HPDE6-E6E7 (cell line): ENCODE measurements around the gene MTURN.

Experiments
- DNase-seq: peaks from one replicate; pipeline ENCODE4 v3.0.0; 2011; ENCODE audit warnings: missing footprints; ENCODE audit errors: extremely low spot score

MTURN gene

GRCh38 chr7:30136117-30136731, 1.4 kb downstream of the MTURN start:
- DNase-seq: peak; percentile 46

DNA sequence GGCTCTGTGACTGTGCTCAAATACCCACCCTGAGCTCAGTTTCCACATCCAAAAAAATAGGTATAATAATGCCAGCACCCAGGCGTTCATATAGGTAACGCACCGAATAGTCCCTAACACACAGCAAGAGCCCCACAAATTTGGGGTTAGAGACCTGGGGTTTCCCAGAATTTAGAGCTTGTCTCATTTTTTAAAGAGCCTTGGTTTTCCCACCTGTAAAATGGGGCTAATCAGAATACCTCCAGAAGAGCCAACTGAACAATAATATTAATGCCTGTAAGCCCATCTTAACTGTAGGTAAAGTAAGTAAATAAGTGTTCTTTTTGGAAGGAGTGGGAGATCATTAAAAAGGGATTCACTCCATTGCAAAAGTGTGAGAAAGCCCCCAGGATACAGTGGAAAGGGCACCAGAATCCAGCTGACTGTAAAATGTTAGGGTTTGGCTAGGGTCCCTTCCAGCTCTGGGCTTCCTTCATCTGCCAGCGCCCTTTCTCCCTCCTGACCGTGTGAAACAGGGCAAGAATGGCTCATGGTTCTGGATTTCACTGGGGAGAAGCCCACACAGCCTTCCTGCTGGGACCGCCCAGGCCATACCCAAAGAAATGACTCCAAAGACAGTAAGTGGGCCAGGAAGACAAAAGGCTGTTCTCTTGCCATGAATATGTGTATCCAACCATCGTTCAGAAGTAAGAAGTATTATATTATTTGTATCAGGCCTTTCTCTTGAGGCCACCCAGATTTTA, 2.1 kb downstream of the MTURN start:
- no peak for DNase-seq

- DNase-seq: no peak
These were observed 5.1 kb downstream of the MTURN start for GRCh38 chr7:30139836-30140384.

DNA sequence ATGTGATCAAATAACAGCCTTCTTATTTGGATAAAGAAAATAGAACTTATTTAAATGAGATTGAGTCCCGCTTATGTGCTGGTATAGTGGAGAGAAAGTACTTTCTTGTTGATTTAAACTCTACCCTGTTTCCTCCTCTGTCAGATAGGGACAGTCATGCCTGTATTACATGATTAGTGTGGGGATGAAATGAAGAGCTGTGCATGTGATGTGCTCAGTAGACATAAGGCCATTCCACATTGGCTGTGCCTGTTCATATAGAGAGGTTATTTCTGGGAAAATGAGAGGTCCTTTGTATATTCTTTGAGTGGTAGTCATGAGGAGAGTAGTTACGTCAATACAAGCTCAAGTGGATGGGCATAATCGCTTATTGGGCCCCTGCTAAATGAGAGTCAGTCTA, 5.7 kb downstream of the MTURN start:
- DNase-seq: no peak

DNA sequence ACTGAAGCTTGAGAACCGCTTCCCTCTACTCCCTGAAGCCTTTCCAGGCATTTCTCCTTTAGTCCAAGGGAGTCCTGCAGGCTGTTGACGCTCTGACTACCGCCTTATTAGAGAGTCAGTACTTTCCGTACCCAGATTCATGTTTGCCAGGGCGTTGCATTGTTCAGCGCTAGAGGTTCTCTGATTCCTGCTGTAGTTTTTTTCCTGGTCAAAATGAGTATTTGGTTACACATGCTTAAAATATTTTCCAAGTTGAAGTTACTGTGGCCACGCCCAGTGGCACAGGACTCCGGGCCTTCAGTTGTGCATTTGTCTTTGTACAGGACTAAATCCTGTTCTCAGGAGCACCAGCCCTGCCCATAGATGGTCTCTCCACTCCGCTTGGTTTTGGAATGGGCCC, 7.9 kb downstream of the MTURN start:
- peak; percentile 76 for DNase-seq

GRCh38 chr7:30143748-30144251, 9.0 kb downstream of the MTURN start:
- DNase-seq: peak; percentile 58

GRCh38 chr7:30144657-30145306, 10.0 kb downstream of the MTURN start:
- no peak for DNase-seq

DNA sequence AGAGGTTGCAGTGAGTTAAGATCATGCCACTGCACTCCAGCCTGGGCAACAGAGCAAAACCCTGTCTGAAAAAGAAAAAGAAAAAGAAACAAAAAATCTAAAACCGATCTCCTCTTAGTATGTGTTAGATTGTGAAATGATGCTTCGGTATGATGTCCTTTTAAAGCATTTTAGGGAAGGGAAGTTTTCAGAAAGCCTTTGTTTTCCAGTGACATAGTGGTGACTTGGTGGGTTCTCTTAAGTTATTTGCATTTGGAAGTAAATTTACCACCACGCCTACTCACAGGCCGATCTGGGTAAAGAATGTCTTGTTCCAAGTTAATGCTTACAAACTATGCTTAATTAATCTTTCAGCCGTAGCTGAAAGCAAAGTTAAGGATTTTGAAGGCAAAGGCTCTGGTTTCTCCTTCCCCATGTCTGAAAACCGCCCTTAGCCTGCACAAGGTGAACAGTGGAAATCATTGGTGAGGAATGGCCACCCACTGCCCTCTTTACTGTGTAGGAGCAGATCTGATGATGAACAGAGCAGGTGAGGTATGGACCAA, 10.7 kb downstream of the MTURN start:
- no peak for DNase-seq

- DNase-seq: no peak
These were observed 11.4 kb downstream of the MTURN start for GRCh38 chr7:30146127-30146612.

DNA sequence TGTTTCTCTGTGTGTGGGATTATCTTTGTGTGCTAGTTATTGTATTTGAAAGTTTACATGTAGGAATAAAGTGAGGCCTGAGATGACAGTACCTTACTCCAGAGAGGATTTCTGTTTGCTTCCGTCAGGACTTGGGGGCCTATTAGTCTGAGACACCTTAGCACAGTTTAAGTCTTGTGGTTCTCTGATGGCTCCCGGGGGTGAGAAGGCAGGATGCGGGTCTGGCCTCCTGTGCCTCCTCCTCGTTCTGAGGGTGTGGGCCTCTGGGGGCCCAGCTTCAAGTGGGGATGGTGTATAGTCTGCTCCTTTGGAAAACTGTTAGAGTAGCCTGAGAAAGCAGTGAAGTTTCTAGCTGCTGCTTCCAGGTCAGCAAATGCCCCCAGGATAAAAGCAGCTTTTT, 12.4 kb downstream of the MTURN start:
- no peak for DNase-seq

DNA sequence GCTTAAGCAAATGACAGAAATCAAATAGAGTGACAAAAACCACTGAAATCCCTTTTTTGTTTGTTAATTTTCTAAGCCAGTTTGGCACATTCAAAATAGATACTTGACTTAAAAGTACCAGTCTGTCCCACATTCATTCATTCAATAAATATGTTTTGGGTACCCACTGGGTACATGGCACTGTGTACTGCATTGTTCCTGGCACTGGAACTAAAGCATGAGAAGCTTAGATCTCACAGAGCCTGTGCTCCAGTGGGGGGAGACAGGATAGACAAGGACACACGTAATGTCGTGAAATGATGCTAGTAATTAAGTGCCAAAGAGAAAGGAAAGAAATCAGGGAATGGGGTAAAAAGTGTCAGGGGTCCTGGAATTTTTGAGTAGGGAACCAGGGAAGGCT, 13.0 kb downstream of the MTURN start:
- no peak for DNase-seq

DNA sequence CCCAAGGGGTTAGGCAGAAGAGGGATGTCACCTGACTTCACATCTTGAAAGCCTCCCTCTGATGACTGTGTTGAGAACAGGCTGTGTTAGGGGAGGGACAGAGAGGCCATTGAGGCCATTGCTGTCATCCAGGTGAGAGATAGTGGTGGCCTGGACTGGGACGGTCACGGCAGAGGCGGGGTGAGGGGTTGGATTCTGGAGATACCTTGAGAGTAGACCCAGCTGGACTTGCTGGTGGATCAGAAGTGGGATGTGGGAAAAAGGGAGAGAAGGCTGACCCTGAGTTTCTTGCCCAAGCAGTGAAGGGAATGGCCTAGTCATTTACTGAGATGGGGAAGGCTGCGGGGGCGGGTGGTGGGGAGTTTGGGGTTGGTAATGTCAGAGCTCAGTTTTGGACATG, 13.6 kb downstream of the MTURN start:
- DNase-seq: no peak

DNA sequence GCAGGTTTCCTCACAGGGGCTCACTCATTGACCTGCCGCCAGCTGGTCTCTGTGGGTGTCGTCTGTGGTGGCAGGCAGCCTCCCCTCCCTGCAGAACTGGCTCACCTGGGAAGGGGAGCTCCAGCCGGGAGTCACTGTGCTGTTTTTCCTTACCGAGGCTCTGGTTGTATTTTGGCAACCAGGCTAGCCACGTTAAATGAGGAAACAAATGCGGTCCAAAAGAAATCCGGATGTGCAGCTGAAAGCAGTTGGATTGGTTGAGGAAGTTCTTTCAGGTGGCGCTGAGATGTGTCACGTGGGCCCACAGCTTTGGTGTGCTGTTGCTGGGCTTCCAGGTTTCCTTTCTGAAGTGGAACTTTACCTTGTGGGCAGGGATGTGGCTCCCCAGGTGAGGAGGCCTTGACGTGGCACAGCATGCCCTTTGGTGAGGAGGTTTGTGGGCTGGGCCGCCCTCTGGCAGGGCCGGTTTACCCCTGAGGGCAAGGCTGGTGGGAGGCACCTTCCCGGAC, 14.2 kb downstream of the MTURN start:
- DNase-seq: peak; percentile 71

DNA sequence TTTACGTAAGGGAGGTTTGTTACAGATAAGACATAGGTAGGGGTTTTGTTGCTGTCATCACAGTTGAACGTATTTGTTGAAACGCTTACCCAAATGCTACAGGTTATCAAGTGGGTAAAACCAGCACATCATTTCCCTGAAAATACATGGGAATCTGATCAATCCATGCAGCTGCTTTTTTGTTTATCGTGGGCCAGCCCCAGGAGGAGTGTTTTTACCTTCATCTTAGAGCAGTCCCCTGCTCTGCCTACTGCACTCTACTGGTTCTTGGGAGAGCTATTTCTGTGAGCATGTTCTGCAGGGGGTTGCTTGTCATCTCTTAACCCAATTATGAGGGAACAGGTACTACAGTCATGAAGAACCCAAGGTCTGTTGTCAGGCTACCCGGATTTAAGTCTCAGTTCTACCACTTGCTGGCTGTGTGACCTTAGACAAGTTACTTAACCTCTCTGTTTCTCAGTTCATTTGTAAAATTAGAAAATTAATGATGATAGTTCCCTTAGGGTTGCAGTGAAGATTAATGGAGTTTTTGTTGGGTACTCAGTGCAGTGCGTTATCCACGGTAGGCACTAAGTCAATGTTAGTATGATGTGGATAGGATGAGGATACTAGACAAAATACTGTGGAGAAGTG, 15.0 kb downstream of the MTURN start:
- DNase-seq: no peak

DNA sequence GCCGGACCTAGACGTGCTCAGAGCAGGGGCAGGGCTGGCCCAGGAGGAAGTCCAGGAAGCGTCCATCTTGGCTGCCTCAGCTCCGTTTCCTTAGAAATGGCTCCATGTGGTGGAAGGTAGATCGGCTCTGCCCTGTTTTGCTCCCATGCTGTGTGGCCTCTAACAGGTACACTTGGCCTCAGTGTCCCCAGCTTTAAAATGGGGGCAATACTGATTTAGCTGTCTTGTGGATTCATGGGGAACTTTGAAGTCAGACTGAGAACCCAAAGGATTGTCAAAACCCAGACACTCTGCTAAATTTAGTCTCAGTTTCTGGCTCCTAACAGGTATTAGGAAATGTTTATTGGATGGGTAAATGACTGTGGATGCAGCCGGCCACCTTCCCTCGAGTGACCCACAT, 15.9 kb downstream of the MTURN start:
- DNase-seq: no peak

DNA sequence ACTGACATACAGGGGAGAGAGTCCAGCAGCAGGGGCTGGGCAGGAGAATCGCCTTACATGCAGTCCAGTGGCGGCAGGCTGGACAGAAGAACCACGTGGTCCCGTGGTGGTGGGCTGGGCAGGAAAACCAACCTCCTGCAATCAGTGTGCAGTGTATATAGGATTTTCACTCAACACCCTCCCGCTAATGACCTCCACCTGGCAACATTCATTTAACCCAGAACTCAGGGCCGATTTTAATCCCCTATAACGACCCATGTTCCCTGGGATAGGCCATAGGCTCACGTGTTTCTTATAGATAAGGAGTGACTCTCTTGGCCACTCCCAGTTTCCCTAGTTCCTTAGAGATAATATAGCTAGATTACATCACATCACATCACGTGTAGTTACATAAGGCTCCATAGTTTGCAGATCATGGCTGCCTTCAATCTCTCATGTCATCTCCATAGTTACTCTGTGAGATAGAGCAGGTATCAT, 19.4 kb downstream of the MTURN start:
- DNase-seq: no peak

DNA sequence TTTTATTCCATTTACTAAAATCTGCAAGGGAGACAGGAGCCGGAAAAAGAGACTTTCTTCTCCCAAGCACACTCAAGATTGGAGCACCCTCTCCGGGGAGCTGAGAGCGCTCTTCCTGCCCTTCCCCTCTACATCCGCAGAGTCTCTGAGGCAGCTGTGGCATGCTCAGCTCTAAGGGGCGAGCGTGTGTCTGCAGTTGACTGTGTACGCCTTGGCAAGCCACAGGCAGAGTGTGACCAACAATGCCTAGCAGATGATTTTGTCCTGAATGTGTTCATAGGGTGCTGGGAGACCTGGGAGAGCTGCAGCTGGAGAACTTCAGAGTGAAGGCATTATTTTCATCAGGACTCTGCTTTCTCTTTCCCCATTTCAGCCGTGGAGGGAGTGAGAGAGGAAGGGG, 20.7 kb downstream of the MTURN start:
- no peak for DNase-seq

- DNase-seq: no peak
These were observed 22.4 kb downstream of the MTURN start for GRCh38 chr7:30157204-30157603.

GRCh38 chr7:30159163-30159562, 24.4 kb downstream of the MTURN start:
- no peak for DNase-seq

DNA sequence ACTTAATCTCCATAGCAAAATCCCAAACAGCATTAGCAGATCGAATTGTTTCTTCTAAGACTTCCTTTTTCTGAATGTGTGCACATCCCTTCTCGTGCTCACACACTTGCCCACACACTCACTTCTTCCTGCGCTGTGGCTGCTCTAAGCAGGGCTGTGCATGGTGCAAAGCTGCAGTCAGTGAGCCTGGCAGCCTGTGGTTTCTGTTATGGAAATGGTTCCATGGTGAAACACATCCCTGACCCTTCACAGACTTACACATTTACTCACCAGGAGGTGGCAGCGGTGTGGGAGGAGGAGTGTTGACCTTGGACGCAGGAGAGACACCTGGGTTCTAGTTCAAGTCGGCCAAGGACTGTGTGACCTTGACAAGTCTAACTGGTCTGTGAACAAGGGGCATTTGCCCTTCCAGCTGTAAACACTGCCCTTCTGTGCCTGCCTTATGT, 24.9 kb downstream of the MTURN start:
- DNase-seq: no peak

DNA sequence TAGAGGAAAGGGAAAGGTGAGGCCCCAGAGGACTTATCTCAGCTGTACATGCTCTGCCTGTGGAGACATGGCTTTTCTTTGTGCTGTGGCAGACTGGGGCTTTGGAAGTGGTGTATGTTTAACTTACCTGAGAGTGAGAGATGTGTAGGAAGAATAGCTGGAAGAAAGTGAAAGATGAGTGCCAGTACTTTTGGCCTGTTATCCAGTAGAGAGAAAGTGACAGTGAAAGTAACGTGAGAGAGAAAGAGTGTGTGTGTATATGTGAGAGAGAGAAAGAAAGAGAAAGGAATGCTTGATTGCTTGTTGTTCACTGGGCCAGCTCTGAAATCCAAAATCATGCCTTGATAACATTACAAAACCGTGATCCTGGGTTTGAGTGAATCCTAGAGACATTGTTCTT, 25.5 kb downstream of the MTURN start:
- no peak for DNase-seq
